Metanephros (tissue), 2 donors: ENCODE results near the gene ZNF99. TPM values are rescaled to one million over a fixed set of nuclear protein-coding genes. Genes with fewer than 3 reads are reported as not detected.

ENCODE experiments used
- small RNA-seq: library from RNA; depleted of rRNA; stranded (forward); fragments of <200 nt; gene quantifications from one replicate; pipeline ENCODE3, GENCODE V24; 2014; ENCODE audit warnings: low replicate concordance
- total RNA-seq: library from RNA; depleted of rRNA; stranded (reverse); fragments of >200 nt; gene quantifications from one replicate; pipeline ENCODE4 v1.2.3, GENCODE V29; 2014

Gene ZNF99
- 0.82 TPM for total RNA-seq

GRCh38 chr19:22783651-22784410 lies at the start of gene ZNF99:
TSS of gene ZNF99 (minus strand) at chr19:22784151. CDS start at chr19:22784016, 135 bp downstream.

GRCh38 chr19:22832031-22832762 lies 48.2 kb upstream of the ZNF99 start, which contains the start of gene ZNF723:
TSS of gene ZNF723 (plus strand) at chr19:22832291. CDS start at chr19:22832380, 89 bp downstream.

Small RNAs within 50 kb of the gene (small RNA-seq; reads per million reads assigned to genes)
- not detected for gene AC008626.1
- gene AC008626.2: not detected

Other genes starting within 250 kb of the ZNF99 start
- gene ZNF492, start 149.8 kb downstream of the ZNF99 start, total RNA-seq: 1.5 TPM
- not detected for gene ZNF723, start 48.1 kb upstream of the ZNF99 start, total RNA-seq
- 0.18 TPM for gene ZNF728, start 219.0 kb upstream of the ZNF99 start, total RNA-seq